ENCODE data around the gene EPHX1. TPM values are rescaled to one million over a fixed set of nuclear protein-coding genes. Genes with fewer than 3 reads are reported as not detected.
A peak's percentile ranks its signal among the peaks of the same experiment; 100 is the strongest.
"Not testable (repeated sequence)": the region's sequence is repeated elsewhere in the genome, so short reads cannot be mapped to it uniquely, and the experiment has no call there.

Gene EPHX1
- total RNA-seq, 5 donors from 2014 or later (not counting 1 experiment from before 2014, with no cell fraction given), result 0.98 to 5.2 (median 3.7) TPM

- no peaks in the 10 kb centered on the region for H3K27me3 Mint-ChIP-seq
- WGBS (ENCODE audit: insufficient coverage), result 100% methylated on average over 1 of the region's 4 CpGs
- CTCF ChIA-PET, result no interaction called here
- no peak for DNase-seq
- no peaks in the 10 kb centered on the region for H3K27me3 ChIP-seq (replicated peaks in 1 of 2; ENCODE audit: control insufficient read depth in 2 of 2, extremely low read depth in 1 of 2, insufficient read depth in 2 of 2, low read length in 1 of 2)
- no peak overlapping the region for H3K27ac Mint-ChIP-seq
- POLR2A ChIA-PET, result interaction anchor here in 1 of 2 donors (0.6 kb wide), 1 partner anchor 10 kb away, joined by 3 read pairs; no protein-coding TSS in a partner anchor
- peaks cover 6% of the 10 kb centered on the region for H3K36me3 Mint-ChIP-seq
- H3K27ac ChIP-seq (ENCODE audit: low read length), result peak overlapping the region; percentile 99
- peaks cover 31 to 33% (median 32%) of the 10 kb centered on the region in 3 donors for H3K4me1 Mint-ChIP-seq
- H3K4me1 ChIP-seq (ENCODE audit: control insufficient read depth in 1 of 2, extremely low read depth in 1 of 2, insufficient read depth in 2 of 2, low read length in 2 of 2), result peaks cover 26 to 37% of the 10 kb centered on the region in 2 experiments
- H3K4me3 Mint-ChIP-seq, result no peak overlapping the region
- no peak overlapping the region for H3K4me3 ChIP-seq (ENCODE audit: control insufficient read depth in 1 of 2, extremely low read depth in 1 of 2, low read length in 1 of 2)
- H3K9me3 ChIP-seq, result no peaks in the 10 kb centered on the region
- ATAC-seq (replicated peaks in 1 of 4), result no peak
- H3K36me3 ChIP-seq (ENCODE audit: control insufficient read depth in 2 of 2, extremely low read depth in 1 of 2, insufficient read depth in 1 of 2, low read length in 1 of 2), result peaks cover 0 to 6% of the 10 kb centered on the region in 2 donors
- H3K9me3 Mint-ChIP-seq, result no peaks in the 10 kb centered on the region
Measured at GRCh38 chr1:225776294-225776693, 33.6 kb upstream of the EPHX1 start.

- Mint-ChIP-seq H3K9me3 (no peaks in the 10 kb centered on the region), H3K27me3 (no peaks in the 10 kb centered on the region), H3K4me1 (peaks cover 38 to 40% (median 40%) of the 10 kb centered on the region in 3 donors), H3K4me3 (no peak overlapping the region), H3K36me3 (peaks cover 6% of the 10 kb centered on the region), H3K27ac (no peak overlapping the region)
- ATAC-seq (replicated peaks in 1 of 4), result peak; percentile 10 to 32 (median 13)
- H3K27ac ChIP-seq (ENCODE audit: low read length), result peak overlapping the region; percentile 99
- H3K4me3 ChIP-seq (ENCODE audit: control insufficient read depth in 1 of 2, extremely low read depth in 1 of 2, low read length in 1 of 2), result peak overlapping the region; percentile 55 to 98
- peaks cover 0 to 9% of the 10 kb centered on the region in 2 donors for H3K36me3 ChIP-seq (ENCODE audit: control insufficient read depth in 2 of 2, extremely low read depth in 1 of 2, insufficient read depth in 1 of 2, low read length in 1 of 2)
- H3K4me1 ChIP-seq (ENCODE audit: control insufficient read depth in 1 of 2, extremely low read depth in 1 of 2, insufficient read depth in 2 of 2, low read length in 2 of 2), result peaks cover 26 to 39% of the 10 kb centered on the region in 2 experiments
- WGBS (ENCODE audit: insufficient coverage), result 17% methylated on average over 11 of the region's 18 CpGs
- no peaks in the 10 kb centered on the region for H3K27me3 ChIP-seq (replicated peaks in 1 of 2; ENCODE audit: control insufficient read depth in 2 of 2, extremely low read depth in 1 of 2, insufficient read depth in 2 of 2, low read length in 1 of 2)
- DNase-seq, result no peak
- ChIA-PET POLR2A (interaction anchor here (0.5 to 1.2 kb wide), 7 partner anchors 71 to 347 kb away, joined by 3 to 5 read pairs (median 3); partner anchors contain the start of genes H3-3A (in 1 of the 2), LEFTY1 (in 1 of the 2), PYCR2 (in 1 of the 2) and SDE2 (in 1 of the 2)), CTCF (interaction anchor here (0.6 to 2.8 kb wide), 15 partner anchors 12 to 332 kb away, joined by 3 to 18 read pairs (median 4); partner anchors contain the start of genes H3-3A (in 1 of the 2), PYCR2 (in 1 of the 2) and TMEM63A (in 1 of the 2))
- H3K9me3 ChIP-seq, result no peaks in the 10 kb centered on the region
Measured at GRCh38 chr1:225777058-225777582, 32.8 kb upstream of the EPHX1 start.

GRCh38 chr1:225777583-225778336, 32.2 kb upstream of the EPHX1 start, which contains the start of gene SRP9:
TSS of gene SRP9 (plus strand) at chr1:225777826. CDS start at chr1:225777941, 115 bp downstream.
- POLR2A ChIA-PET, result interaction anchor here (0.5 to 1.7 kb wide), 13 partner anchors 15 to 348 kb away, joined by 3 to 7 read pairs (median 4); partner anchors contain the start of genes H3-3A (in 1 of the 2), LEFTY1 (in 1 of the 2), PYCR2 (in 1 of the 2) and SDE2 (in 1 of the 2)
- Mint-ChIP-seq H3K27ac (no peak within 1 kb of the TSS), H3K9me3 (no peaks in the 10 kb centered on the region), H3K4me1 (peaks cover 42 to 47% (median 47%) of the 10 kb centered on the region in 3 donors), H3K36me3 (peaks cover 12% of the 10 kb centered on the region), H3K4me3 (no peak within 1 kb of the TSS), H3K27me3 (no peaks in the 10 kb centered on the region)
- H3K27ac ChIP-seq (ENCODE audit: low read length), result peak within 1 kb of the TSS; percentile 99
- WGBS (ENCODE audit: insufficient coverage), result 0% methylated on average over 36 of the region's 46 CpGs
- CTCF ChIA-PET, result interaction anchor here (0.6 to 2.8 kb wide), 18 partner anchors 9 to 333 kb away, joined by 3 to 18 read pairs (median 4); partner anchors contain the start of genes H3-3A (in 1 of the 2), PYCR2 (in 1 of the 2) and TMEM63A (in 1 of the 2)
- H3K4me3 ChIP-seq (ENCODE audit: control insufficient read depth in 1 of 2, extremely low read depth in 1 of 2, low read length in 1 of 2), result peak within 1 kb of the TSS; percentile 72 to 98
- peaks cover 0 to 13% of the 10 kb centered on the region in 2 donors for H3K36me3 ChIP-seq (ENCODE audit: control insufficient read depth in 2 of 2, extremely low read depth in 1 of 2, insufficient read depth in 1 of 2, low read length in 1 of 2)
- no peaks in the 10 kb centered on the region for H3K9me3 ChIP-seq
- ATAC-seq (replicated peaks in 1 of 4) (peak; percentile 94 to 96 (median 96)), DNase-seq (peak; percentile 97 to 100 (median 99))
- H3K4me1 ChIP-seq (ENCODE audit: control insufficient read depth in 1 of 2, extremely low read depth in 1 of 2, insufficient read depth in 2 of 2, low read length in 2 of 2), result peaks cover 26 to 43% of the 10 kb centered on the region in 2 experiments
- no peaks in the 10 kb centered on the region for H3K27me3 ChIP-seq (replicated peaks in 1 of 2; ENCODE audit: control insufficient read depth in 2 of 2, extremely low read depth in 1 of 2, insufficient read depth in 2 of 2, low read length in 1 of 2)

GRCh38 chr1:225778337-225778669, 31.6 kb upstream of the EPHX1 start:
- H3K4me1 ChIP-seq (ENCODE audit: control insufficient read depth in 1 of 2, extremely low read depth in 1 of 2, insufficient read depth in 2 of 2, low read length in 2 of 2), result peaks cover 26 to 45% of the 10 kb centered on the region in 2 experiments
- no peak overlapping the region for H3K4me3 Mint-ChIP-seq
- no peaks in the 10 kb centered on the region for H3K27me3 Mint-ChIP-seq
- H3K9me3 ChIP-seq, result no peaks in the 10 kb centered on the region
- H3K36me3 Mint-ChIP-seq, result peaks cover 13% of the 10 kb centered on the region
- no peak overlapping the region for H3K27ac Mint-ChIP-seq
- H3K4me3 ChIP-seq (ENCODE audit: control insufficient read depth in 1 of 2, extremely low read depth in 1 of 2, low read length in 1 of 2), result peak overlapping the region; percentile 72 to 98
- H3K36me3 ChIP-seq (ENCODE audit: control insufficient read depth in 2 of 2, extremely low read depth in 1 of 2, insufficient read depth in 1 of 2, low read length in 1 of 2), result peaks cover 0 to 14% of the 10 kb centered on the region in 2 donors
- no peak for ATAC-seq (replicated peaks in 1 of 4)
- peaks cover 45 to 52% (median 48%) of the 10 kb centered on the region in 3 donors for H3K4me1 Mint-ChIP-seq
- ChIA-PET CTCF (interaction anchor here (0.5 to 2.8 kb wide), 13 partner anchors 9 to 310 kb away, joined by 3 to 18 read pairs (median 4); partner anchors contain the start of genes H3-3A (in 1 of the 2), PYCR2 (in 1 of the 2) and TMEM63A (in 1 of the 2)), POLR2A (interaction anchor here (0.5 to 1.7 kb wide), 10 partner anchors 8 to 334 kb away, joined by 3 to 12 read pairs (median 4); partner anchors contain the start of genes LEFTY1 (in 1 of the 2) and SDE2 (in 1 of the 2))
- H3K27ac ChIP-seq (ENCODE audit: low read length), result peak overlapping the region; percentile 99
- WGBS (ENCODE audit: insufficient coverage), result no CpG with 5 or more reads among the region's 3 CpGs
- H3K9me3 Mint-ChIP-seq, result no peaks in the 10 kb centered on the region
- no peak for DNase-seq
- no peaks in the 10 kb centered on the region for H3K27me3 ChIP-seq (replicated peaks in 1 of 2; ENCODE audit: control insufficient read depth in 2 of 2, extremely low read depth in 1 of 2, insufficient read depth in 2 of 2, low read length in 1 of 2)

- H3K27ac Mint-ChIP-seq, result peak overlapping the region in 1 of 2 donors; percentile 13
- H3K9me3 Mint-ChIP-seq; H3K27me3 ChIP-seq (replicated peaks in 1 of 2; ENCODE audit: control insufficient read depth in 2 of 2, extremely low read depth in 1 of 2, insufficient read depth in 2 of 2, low read length in 1 of 2); H3K9me3 ChIP-seq; H3K4me3 Mint-ChIP-seq; DNase-seq; ATAC-seq (replicated peaks in 1 of 4); H3K27me3 Mint-ChIP-seq: not testable (repeated sequence)
- whole genome bisulfite sequencing (ENCODE audit: insufficient coverage), result no CpG with 5 or more reads among the region's 13 CpGs
- peaks cover 51 to 58% (median 52%) of the 10 kb centered on the region in 3 donors for H3K4me1 Mint-ChIP-seq
- Histone ChIP-seq H3K36me3 (ENCODE audit: control insufficient read depth in 2 of 2, extremely low read depth in 1 of 2, insufficient read depth in 1 of 2, low read length in 1 of 2) (peaks cover 0 to 21% of the 10 kb centered on the region in 2 donors), H3K4me1 (ENCODE audit: control insufficient read depth in 1 of 2, extremely low read depth in 1 of 2, insufficient read depth in 2 of 2, low read length in 2 of 2) (peaks cover 26 to 47% of the 10 kb centered on the region in 2 experiments), H3K27ac (ENCODE audit: low read length) (peak overlapping the region; percentile 99), H3K4me3 (ENCODE audit: control insufficient read depth in 1 of 2, extremely low read depth in 1 of 2, low read length in 1 of 2) (peak overlapping the region; percentile 72 to 98)
- ChIA-PET POLR2A (interaction anchor here (0.6 to 1.7 kb wide), 6 partner anchors 67 to 334 kb away, joined by 3 to 7 read pairs (median 4); no protein-coding TSS in a partner anchor), CTCF (interaction anchor here (0.6 to 2.8 kb wide), 8 partner anchors 11 to 351 kb away, joined by 3 to 16 read pairs (median 3); no protein-coding TSS in a partner anchor)
- peaks cover 20% of the 10 kb centered on the region for H3K36me3 Mint-ChIP-seq
Measured at GRCh38 chr1:225779165-225779564, 30.8 kb upstream of the EPHX1 start.
